HL-60 (cell line): Measurements from ENCODE around the gene NCOR2.

Experiments used
- GABPA ChIP-seq: IDR thresholded peaks from 2 replicates; pipeline ENCODE4 v1.6.1; 2012; ENCODE audit warnings: low read depth
- POLR2AphosphoS5 ChIP-seq: IDR thresholded peaks from 2 replicates; pipeline ENCODE4 v1.6.1; 2012; ENCODE audit warnings: low read depth
- SPI1 ChIP-seq: IDR thresholded peaks from 2 replicates; pipeline ENCODE4 v1.6.1; 2012; ENCODE audit warnings: low read depth, mild to moderate bottlenecking, borderline replicate concordance
- TF ChIP-seq, protein P1 (sequence below): IDR thresholded peaks from one replicate; pipeline ENCODE4 v1.5.1; 2011; ENCODE audit warnings: low read length, control low read depth, inconsistent platforms; ENCODE audit not compliant: insufficient read depth
- TF ChIP-seq, protein P2 (sequence below): IDR thresholded peaks from 2 replicates; pipeline ENCODE4 v1.6.1; 2012; ENCODE audit warnings: low read depth; ENCODE audit not compliant: insufficient replicate concordance

DNA sequence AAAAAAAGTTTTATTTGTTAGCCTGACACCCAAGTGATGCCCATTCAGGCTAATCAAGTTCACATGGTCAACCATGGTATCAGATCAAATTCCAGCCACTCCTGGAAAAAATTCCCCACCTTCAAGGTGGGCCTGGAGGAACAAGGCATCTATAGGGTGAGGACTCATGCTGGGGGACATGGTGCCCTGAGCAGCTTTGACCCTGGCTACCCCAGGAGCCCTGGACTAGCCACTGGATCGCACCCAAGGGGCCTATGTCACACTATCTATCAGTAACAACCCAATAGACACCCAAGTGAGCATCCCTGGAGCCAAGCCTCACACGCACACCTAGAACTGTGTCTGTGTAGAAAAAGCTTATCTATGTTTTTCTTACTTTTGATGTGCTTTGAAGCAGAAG lies 4.1 kb upstream of the NCOR2 start:
- TF ChIP-seq, protein P1, sequence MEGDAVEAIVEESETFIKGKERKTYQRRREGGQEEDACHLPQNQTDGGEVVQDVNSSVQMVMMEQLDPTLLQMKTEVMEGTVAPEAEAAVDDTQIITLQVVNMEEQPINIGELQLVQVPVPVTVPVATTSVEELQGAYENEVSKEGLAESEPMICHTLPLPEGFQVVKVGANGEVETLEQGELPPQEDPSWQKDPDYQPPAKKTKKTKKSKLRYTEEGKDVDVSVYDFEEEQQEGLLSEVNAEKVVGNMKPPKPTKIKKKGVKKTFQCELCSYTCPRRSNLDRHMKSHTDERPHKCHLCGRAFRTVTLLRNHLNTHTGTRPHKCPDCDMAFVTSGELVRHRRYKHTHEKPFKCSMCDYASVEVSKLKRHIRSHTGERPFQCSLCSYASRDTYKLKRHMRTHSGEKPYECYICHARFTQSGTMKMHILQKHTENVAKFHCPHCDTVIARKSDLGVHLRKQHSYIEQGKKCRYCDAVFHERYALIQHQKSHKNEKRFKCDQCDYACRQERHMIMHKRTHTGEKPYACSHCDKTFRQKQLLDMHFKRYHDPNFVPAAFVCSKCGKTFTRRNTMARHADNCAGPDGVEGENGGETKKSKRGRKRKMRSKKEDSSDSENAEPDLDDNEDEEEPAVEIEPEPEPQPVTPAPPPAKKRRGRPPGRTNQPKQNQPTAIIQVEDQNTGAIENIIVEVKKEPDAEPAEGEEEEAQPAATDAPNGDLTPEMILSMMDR = no peak
- no peak for TF ChIP-seq POLR2AphosphoS5
- TF ChIP-seq, protein P2, sequence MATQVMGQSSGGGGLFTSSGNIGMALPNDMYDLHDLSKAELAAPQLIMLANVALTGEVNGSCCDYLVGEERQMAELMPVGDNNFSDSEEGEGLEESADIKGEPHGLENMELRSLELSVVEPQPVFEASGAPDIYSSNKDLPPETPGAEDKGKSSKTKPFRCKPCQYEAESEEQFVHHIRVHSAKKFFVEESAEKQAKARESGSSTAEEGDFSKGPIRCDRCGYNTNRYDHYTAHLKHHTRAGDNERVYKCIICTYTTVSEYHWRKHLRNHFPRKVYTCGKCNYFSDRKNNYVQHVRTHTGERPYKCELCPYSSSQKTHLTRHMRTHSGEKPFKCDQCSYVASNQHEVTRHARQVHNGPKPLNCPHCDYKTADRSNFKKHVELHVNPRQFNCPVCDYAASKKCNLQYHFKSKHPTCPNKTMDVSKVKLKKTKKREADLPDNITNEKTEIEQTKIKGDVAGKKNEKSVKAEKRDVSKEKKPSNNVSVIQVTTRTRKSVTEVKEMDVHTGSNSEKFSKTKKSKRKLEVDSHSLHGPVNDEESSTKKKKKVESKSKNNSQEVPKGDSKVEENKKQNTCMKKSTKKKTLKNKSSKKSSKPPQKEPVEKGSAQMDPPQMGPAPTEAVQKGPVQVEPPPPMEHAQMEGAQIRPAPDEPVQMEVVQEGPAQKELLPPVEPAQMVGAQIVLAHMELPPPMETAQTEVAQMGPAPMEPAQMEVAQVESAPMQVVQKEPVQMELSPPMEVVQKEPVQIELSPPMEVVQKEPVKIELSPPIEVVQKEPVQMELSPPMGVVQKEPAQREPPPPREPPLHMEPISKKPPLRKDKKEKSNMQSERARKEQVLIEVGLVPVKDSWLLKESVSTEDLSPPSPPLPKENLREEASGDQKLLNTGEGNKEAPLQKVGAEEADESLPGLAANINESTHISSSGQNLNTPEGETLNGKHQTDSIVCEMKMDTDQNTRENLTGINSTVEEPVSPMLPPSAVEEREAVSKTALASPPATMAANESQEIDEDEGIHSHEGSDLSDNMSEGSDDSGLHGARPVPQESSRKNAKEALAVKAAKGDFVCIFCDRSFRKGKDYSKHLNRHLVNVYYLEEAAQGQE = no peak
- no peak for TF ChIP-seq GABPA
- TF ChIP-seq SPI1 = no peak
